SH-SY5Y (cell line): ENCODE measurements around the gene GNG4.

ENCODE experiments used
- GATA2 ChIP-seq: IDR thresholded peaks from 2 replicates; pipeline ENCODE4 v1.6.1; 2011; ENCODE audit warnings: mild to moderate bottlenecking, low read depth, low read length
- GATA3 ChIP-seq: IDR thresholded peaks from 2 replicates; pipeline ENCODE4 v1.6.1; 2011; ENCODE audit warnings: low read depth, mild to moderate bottlenecking, low read length, moderate library complexity

- TF ChIP-seq GATA2, result no peak
- TF ChIP-seq GATA3, result no peak
These were observed 64.6 kb downstream of the GNG4 start for GRCh38 chr1:235584973-235585372.
